ENCODE results near the gene STK25.

GRCh38 chr2:241494311-241494908, 14.0 kb downstream of the STK25 start:
- TF ChIP-seq CTCF (IDR thresholded peaks at IDR 0.05; ENCODE audit: low read depth, low read length) (no peak), EZH2phosphoT487 (IDR thresholded peaks at IDR 0.05; ENCODE audit: low read depth) (no peak)
